ENCODE measurements around the gene NIT2.
"Not testable (repeated sequence)": the region's sequence is repeated elsewhere in the genome, so short reads cannot be mapped to it uniquely, and the experiment has no call there.

- TF ChIP-seq CTCF, POLR2A, EP300 (IDR thresholded peaks at IDR 0.05): not testable (repeated sequence)
Measured at GRCh38 chr3:100327377-100327776, 7.2 kb upstream of the NIT2 start.
